ENCODE results near the gene HSPB1. TPM values are rescaled to one million over a fixed set of nuclear protein-coding genes. Genes with fewer than 3 reads are reported as not detected.
"Not testable (repeated sequence)": the region's sequence is repeated elsewhere in the genome, so short reads cannot be mapped to it uniquely, and the experiment has no call there.

Gene HSPB1
- polyA plus RNA-seq, 1 donor = 109 TPM

DNA sequence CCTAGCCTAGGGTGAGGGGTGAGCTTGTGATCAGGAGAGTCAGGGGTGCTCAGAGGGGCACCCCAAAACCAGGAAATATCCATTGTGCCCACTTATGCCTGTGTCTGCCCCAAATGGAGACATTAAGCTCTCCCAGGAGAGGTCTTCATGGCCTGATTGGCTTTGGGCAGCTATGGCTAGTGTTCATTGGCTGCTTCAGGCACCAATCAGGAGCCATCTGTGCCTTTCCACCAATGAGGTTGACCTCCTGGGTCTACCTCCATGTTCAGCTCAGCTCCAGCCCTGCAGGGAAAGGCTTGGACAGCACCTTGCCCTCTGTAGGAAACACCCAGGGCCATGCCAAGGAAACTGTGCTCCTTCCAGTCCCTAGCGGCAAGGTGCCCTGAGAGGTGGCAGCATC, 23.9 kb upstream of the HSPB1 start:
- no peak for DNase-seq

DNA sequence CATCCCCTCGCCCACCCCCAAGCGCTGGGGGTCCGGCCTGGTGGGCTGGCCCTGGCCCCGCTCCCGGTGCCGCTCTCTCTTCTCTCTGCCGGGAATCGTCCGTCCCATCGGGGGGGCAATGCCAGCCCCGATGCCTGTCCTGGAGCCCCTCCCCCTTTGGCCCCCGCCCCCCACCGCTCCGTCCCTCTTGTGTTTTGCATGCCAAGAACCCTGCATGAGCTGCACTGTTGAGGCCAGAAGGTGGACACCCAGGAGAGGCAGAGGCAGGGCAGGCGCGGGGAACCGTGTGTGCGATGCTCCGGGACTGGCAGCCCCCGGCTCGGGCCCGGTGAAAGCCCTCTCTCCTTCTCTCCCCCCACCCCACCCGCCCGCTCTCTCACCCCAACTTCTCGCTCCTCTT, 22.1 kb upstream of the HSPB1 start:
- no peak for DNase-seq

DNA sequence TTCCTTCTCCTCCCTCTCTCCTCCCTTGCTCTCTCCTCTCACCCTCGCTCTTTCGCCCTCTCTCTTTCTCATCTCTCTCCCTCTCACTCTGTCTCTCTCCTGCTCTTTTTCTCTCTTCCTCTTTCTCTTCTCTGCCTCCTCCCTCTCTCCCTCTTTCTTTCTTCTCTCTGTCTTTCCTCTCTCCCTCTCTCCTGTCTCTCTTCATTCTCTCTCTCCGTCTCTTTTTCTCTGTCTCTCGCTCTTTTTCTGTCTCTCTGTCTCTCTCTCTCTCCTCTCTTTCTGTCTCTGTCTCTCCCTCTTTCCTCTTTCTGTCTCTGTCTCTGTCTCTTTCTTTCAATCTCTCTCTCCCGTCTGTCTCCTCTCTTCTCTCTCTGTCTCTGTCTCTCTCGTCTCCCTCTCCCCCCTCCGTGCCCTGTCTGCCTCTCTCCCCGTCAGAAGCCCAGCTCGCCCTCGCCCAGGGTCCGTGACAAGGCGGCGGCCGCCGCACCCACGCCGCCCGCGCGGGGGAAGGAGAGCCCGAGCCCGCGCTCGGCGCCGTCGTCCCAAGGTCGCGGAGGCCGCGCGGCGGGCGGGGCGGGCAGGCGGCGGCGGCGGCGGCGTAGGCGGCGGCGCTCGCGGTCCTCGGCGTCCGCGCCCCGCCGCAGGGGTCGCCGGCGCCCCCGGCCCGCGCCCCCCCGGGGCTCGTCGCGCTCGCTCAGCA, 21.3 kb upstream of the HSPB1 start:
- no peak for DNase-seq

DNA sequence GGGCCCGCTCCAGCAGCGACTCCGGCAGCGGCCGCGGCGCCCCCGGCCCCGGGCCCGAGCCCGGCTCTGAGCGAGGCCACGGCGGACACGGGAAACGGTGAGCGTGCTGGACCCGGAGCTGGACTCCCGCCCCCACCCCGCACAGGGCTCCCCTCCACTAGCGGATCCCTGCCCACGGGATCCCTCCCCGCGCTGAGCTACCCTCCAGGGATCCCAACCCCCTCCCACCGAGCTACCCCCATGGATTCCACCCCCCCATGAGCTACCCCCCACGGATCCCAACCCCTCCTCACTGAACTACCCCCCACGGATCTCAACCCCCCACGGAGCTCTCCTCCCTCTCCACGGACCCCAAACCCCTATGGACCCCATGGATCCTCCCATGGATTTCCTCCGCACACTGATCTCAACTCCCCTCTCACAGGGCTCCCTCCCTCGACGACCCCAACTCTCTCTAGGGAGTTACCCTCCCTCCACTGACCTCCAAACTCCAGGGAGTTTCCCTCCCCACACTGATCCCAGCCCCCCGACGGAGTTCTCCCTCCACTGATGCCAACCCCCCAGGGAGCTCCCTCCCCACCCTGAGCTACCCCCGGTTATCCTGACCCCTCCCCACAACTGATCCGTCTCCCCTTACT, 20.6 kb upstream of the HSPB1 start:
- no peak for DNase-seq

DNA sequence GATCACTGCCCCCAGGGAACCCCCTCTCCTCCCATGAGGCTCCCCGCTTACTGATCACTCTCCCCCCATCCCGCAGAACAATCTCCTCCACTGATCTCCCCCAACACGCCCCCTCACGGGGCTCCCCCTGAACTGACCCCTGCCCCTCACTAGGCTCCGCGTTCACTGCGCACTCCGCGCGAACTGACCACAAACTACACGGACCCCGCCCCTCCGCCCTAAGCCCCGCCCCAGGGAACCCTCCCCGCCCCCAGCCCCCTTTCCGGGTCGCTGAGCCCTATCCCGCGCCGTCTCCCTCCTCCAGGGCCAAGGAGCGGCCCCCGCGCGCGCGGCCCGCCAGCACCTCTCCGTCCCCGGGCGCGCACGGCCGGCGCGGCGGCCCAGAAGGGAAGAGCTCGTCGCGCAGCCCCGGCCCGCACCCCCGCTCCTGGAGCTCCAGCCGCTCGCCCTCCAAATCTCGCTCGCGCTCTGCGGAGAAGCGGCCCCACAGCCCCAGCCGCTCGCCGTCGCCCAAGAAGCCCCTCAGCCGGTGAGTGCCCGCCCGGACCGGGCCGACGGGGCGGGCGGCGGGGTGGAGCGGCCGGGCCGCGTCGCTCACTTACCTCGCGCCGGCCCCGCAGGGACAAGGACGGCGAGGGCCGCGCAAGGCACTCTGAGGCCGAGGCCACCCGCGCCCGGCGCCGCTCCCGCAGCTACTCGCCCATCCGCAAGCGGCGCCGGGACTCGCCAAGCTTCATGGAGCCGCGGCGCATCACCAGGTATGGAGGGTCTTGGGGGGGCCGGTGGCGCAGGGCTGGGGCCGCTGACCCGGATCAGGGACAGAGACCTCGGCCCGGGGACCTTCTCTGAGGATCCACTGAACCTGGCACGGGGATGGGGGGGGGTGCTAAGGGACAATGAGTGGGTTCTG, 19.9 kb upstream of the HSPB1 start:
- DNase-seq = no peak

DNA sequence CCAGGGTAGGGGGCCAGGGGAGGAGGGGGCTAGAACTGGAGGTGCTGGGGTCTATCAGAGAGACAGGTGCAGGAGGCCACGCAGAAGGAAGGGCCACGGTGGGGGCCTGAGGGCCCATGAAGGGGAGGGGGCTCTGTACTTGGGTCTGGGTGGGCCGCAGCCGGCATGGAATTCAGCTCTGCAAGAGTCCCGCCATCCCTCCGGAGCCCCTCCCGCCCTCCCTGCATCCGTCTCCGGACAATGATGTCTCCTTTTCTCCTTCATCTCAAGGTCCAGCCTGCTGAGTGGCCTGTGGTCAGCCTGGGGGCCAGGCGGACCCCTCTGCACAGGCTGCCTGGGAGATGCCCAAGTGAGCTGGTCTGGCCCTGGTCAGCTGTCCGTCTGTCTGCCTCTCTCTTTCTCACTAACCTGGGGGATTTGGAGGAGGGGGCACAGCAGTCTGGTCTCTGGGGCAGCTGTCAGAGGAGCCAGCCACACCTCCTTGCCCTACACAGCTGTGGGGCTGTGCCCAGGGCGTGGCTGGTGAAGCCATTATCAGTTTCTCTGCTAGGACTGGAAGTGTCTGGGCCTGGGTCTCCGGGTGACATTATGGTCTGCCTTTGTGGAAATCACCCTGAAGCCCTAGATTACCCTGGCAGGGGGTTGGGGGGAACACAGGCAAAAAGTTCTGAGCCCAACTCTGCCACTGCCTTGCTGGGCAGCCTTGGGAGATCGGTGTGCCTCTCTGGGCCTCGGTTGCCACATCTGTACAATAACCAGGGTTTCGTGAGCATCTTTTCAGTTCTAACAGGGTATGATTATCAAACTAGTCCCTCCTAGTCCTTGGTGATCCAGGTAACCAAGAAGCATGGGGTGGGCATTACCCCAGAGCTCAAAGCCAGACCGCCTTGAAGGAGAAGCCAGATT, 19.0 kb upstream of the HSPB1 start:
- DNase-seq = no peak

DNA sequence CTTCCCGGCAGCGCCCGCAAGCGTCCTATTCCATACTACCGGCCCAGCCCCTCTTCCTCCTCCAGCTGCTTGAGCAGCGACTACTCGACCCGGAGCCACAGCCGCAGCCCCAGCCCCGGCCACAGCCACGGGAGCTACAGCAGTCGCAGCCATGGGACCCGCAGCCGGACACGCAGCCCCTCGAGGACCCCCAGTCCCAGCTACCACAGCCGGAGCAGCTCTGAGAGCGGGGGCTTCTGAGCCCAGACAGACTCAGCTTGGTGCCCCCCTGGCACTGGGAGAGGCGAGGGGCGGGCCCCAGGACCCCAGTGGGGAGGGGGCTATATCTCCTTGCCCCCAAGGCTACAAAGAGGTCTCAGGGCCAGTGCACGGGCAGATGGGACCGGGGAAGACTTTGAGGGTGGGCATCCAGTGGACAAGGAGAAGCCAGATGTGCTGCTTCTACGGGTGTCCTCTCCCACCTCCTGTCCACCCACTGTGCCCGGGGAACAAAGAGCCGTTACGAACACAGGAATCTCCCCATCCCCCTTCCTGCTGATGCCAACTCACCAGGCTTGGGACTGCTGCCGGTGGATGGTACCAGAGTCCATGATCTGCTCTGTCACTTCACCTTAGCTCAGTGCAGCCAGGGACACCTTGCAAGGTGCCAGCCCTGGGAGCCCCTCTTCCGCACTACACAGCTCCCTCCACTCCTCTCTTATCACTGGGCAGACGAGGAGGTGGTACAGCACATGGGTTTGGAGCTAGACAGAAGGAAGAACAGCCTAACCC, 16.7 kb upstream of the HSPB1 start:
- DNase-seq = no peak

DNA sequence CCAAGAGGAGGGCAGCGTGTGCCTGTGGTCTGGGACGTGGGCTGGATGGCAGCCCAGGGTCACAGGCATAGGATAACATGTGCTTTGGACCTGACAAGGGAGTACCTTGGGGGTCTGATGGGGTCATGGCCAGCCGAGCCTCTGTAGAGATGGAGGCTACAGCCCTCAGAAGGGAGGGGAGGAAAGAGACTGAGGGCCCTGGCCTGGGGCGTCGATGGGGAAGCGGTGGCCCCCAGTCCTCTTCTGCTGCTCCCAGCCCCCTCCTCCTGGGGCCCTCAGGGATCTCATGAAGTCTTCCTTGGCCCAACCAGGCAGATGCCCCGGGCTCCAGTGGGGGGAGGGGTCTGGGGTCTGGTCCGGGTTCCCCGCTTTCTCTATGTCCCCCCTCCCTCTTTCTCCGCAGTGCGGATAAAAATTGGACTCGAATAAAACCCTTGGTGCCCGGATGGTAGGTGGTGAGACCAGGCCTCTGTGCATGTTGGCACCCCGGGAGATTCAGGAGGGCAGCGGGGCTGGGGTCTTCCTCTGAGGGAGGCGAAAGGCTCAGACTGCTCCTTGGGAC, 15.6 kb upstream of the HSPB1 start:
- DNase-seq = no peak

DNA sequence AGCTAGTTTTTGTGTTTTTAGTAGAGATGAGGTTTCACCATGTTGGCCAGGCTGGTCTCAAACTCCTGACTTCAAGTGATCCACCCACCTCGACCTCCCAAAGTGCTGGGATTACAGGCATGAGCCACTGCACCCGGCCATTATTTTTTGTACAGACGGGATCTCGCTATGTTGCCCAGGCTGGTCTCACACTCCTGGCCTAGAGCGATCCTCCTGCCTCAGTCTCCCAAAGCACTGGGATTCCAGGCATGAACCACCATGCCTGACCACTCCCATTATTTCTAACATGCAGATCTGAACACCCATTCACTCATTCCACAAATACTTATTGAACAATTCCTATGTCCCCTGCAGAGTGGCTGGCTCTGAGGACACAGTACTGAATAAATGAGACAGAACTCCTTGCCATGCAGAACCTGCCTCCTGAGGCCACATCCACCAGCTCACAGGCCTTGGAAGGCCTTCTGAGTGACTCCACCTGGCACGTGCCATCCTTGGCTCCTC, 11.6 kb upstream of the HSPB1 start:
- DNase-seq = not testable (repeated sequence)

DNA sequence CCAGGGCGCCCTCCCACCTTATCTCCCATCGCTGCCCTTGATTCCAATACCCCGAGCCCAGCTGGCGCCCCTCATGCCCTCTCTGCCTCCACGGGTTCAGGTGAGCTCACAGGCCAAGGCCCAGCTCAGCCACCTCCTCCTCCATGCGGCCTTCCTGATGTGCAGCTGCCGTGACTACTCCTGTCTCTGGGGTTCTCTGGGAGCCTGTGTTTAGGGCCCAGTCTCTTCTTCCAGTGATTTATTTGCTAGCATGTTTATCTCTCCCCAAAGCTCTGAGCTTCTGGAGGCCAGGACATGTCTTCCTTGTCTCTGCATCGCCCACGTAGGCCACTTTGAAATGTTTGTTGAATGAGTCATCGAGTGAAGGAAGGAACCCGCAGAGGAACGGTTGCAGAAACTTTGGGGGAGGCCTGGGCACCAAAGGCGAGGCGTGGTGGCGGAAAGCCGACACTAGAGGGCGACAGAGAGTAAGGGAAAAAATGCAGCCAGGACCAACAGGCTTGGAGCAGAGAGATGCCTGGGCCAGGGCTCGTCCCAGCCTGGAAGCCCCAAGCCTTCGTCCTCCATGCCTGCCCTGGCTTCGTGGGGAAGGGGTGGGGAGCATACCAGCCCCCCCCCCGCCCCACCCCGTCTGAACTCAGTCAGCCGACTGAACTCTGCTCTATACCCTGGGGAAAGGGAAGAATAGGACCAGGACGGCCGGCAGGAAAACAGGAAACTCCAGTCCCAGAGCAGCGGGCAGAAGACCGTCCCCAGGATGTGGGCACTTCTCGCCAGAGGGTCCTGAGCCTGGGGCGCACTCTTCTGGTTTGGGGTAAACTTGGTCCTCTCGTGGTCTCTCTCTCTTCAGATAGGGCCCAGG, 10.9 kb upstream of the HSPB1 start:
- DNase-seq = peak; percentile 85

DNA sequence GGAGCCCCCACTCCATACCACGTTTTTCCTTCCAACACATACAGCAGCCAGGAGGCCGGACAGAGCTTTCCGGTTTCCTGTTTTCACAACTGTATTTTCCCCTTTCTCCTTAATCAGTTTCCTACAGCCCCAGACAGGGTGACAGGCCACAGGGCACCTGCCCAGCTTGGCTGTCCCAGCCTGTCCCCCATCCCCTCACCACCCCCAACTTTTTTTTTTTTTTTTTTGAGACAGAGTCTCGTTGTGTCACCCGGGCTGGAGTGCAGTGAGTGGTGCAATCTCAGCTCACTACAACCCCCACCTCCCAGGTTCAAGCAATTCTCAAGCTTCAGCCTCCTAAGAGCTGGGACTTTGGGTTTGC, 10.3 kb upstream of the HSPB1 start:
- DNase-seq = no peak

DNA sequence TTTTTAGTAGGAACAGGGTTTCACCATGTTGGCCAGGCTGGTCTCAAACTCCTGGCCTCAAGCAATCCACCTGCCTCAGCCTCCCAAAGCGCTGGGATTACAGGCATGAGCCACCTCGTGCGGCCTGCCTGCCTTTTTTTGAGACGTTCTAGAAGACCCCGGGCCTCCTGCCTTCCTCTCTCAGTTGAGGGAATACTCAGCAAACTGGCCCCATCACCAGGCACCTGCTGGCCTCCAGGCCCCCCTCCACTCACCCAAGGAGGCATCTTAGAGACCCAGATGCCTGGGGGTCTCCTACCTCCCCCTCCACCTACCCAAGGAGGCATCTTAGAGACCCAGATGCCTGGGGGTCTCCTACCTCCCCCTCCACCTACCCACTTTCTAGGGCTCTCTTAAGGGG, 9.6 kb upstream of the HSPB1 start:
- DNase-seq = not testable (repeated sequence)

DNA sequence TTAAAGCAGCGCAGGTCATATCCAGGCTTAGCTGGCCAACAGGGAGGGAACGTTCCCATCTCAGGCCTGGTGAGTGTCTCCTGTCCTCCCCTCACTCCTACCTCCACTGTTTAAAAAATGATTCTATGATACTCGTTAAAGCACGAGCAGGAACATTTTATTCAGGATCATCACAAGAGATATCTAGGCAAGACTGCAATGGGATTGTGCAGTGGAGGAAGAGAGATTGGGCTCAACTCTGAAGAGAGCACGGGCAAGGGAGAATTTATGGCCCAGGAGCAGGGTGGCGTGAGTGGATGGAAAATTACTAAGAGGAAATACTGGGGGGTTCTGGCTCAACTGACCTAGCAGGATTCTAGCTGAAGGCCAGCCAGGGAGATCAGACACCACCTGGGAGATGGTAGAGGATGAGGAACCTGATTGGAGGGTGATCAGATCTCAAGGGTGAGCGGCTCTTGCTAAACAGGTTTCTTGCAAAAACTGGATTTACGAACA, 9.0 kb upstream of the HSPB1 start:
- no peak for DNase-seq

DNA sequence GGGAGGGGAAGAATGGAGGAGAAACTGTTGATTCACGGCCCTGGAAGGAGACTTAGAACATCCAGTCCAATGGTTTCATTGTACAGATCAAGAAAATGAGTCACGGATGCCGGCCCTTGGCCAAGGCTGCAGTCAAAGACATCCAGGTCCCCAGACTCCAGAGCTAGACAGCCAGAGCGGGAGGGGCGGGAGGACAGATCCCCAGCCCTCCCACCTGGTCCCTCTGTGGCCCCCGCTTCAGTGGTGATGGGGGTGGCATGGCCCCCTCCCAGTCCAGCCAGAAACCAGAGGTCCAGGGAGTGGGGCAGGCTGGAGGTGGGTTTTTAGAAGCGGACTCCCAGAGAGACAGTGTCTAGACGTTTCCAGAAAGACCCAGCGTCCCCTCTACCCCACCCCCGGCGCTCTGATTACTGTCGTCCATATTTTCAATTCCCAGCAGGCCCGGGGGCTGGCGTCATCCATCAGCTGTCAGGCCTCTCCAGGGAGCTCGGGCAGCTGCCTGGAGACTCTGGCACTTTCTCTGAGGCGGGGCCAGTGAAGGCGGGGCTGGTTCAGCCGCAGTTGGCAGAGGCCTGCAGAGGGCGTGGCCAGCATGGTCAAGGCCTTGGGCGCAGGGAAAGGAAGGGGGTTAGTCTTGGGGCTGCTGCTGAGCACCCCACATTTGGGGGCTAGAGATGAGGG, 8.0 kb upstream of the HSPB1 start:
- peak; percentile 91 for DNase-seq

DNA sequence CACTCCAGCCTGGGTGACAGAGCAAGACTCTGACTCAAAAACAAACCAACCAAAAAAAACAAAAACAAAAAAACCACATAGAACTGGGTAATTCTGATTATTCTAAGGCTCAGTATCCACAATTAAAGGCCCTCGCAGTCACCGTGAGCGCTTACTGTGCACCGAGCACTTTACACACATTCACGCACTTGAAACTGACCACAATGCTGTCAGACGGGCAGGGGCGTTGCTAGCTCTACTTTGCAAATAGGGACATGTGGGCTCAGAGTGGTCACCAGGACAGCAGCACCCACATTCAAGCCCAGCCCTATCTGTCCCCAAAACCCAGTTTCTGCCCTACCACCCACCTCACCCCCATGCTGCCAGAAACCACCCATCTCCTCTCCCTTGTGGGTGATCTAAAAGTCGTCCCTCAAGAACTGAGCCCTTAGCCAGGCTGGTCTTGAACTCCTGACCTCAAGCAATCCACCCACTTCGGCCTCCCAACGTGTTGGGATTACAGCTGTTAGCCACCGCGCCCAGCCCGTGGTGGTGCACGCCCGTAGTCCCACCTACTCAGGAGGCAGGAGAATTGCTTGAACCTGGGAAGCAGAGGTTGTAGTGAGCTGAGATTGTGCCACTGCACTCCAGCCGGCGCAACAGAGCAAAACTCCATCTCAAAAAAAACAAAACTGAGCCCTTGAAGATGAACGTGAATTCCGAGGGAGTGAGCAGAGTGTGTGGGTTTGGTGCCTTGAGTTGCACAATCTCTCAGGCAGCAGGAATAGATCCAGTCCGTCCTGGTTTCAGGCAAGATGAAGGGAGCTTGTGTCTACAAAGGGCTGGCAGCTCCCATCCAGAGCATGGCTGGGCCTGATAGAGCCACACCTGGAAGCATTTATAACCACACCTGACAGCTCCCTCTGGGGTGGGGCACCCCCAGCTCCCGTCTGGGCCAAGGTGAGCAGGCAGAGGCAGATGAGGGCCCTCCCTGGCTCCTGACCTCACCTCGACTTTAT, 5.4 kb upstream of the HSPB1 start:
- no peak for DNase-seq

DNA sequence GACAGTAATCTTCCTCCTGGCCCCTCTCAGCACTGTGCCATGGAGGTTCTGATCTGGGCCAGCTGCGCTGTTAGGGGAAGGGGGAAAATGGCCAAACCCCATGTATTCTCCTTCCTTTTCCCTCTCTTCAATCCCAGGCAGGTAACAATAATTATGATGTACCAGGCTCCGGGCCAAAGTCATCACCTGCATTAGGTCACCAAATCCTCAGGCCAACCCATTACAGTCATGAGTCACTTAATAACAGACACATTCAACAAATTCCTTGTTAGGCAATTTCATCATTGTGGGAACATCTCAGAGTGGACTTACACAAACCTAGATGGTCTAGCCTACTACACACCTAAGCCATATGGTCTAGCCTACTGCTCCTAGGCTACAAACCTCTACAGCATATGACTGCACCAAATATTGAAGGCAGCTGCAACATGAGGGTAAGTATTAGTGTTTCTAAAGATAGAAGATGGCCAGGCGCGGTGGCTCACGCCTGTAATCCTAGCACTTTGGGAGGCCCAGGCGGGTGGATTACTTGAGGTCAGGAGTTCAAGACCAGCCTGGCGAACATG, 2.2 kb upstream of the HSPB1 start:
- DNase-seq = no peak

DNA sequence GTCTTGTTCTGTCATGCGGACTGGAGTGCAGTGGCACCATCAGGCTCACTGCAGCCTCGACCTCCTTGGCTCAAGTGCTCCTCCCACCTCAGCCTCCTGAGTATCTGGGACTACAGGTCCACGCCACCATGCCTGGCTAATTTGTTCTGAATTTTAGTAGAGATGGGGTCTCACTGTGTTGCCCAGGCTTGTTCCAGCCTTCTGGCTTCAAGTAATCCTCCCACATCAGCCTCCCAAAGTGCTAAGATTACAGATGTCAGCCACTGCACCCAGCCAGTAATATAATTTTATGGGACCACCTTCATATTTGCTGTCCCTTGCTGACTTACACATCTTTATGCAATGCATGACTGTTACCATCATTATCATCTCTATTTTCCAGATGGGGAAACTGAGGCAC, 1.5 kb upstream of the HSPB1 start:
- DNase-seq = no peak

All from left kidney (tissue), 2 donors.